SK-N-SH (cell line): Measurements from ENCODE around the gene DDIT3. TPM values are rescaled to one million over a fixed set of nuclear protein-coding genes. Genes with fewer than 3 reads are reported as not detected.

ENCODE experiments used
- CTCF ChIA-PET: fragments of 300-600, 350-600 bp; formaldehyde crosslinking; extraction: SDS; loops from one replicate; lab custom pipeline; 2021; lab: Yijun Ruan, JAX
- POLR2A ChIA-PET: fragments of 350-600 bp; sonication (Branson Sonifier 250); formaldehyde crosslinking; extraction: SDS; loops from one replicate; lab custom pipeline; 2020; ENCODE audit warnings: antibody characterized with exemption, inconsistent platforms; lab: Yijun Ruan, JAX
- DNase-seq: peaks from one replicate; pipeline ENCODE4 v3.0.0; 2012
- H2AFZ ChIP-seq: fragments of 200-600 bp; sonication (generic); 2 replicates; pipeline ENCODE4 v1.8.1; 2016; ENCODE audit warnings: antibody characterized with exemption, mild to moderate bottlenecking, low read depth
- H3F3A ChIP-seq: fragments of 200-600 bp; sonication (generic); replicated peaks from 2 replicates; pipeline ENCODE3; 2016; ENCODE audit warnings: antibody characterized with exemption, mild to moderate bottlenecking; ENCODE audit not compliant: insufficient read depth
- H3K27ac ChIP-seq, 2 experiments: fragments of 200-500 bp in 1 of 2; fragments of 200-600 bp in 1 of 2; sonication (Bioruptor generic) in 1 of 2; sonication (generic), shearing (Covaris generic) in 1 of 2; 2 replicates each; pipeline versions ENCODE4 v1.5.1 to v1.6.1; 2014 to 2016; ENCODE audit warnings: low read depth in 2 of 2, inconsistent platforms in 1 of 2, low read length in 1 of 2, mild to moderate bottlenecking in 1 of 2, mixed read lengths in 1 of 2
- H3K27me3 ChIP-seq: fragments of 200-600 bp; sonication (generic), shearing (Covaris generic); 2 replicates; pipeline ENCODE4 v1.6.1; 2016; ENCODE audit warnings: mixed run types; ENCODE audit not compliant: insufficient read depth
- H3K36me3 ChIP-seq, 2 experiments: fragments of 200-500 bp in 1 of 2; fragments of 200-600 bp in 1 of 2; sonication (Bioruptor generic) in 1 of 2; sonication (generic) in 1 of 2; replicated peaks in 1 of 2; 2 replicates each; pipeline versions ENCODE3 to v1.5.1; 2014 to 2016; ENCODE audit warnings: low read length in 1 of 2, mild to moderate bottlenecking in 1 of 2; ENCODE audit not compliant: insufficient read depth in 2 of 2, control insufficient read depth in 1 of 2
- H3K4me1 ChIP-seq, 2 experiments: fragments of 200-500 bp in 1 of 2; fragments of 200-600 bp in 1 of 2; sonication (Bioruptor generic) in 1 of 2; sonication (generic), shearing (Covaris generic) in 1 of 2; 2 replicates each; pipeline versions ENCODE4 v1.5.1 to v1.6.1; 2014 to 2016; ENCODE audit warnings: low read depth in 1 of 2, low read length in 1 of 2, mixed run types in 1 of 2; ENCODE audit not compliant: insufficient read depth in 2 of 2, control insufficient read depth in 1 of 2
- H3K4me2 ChIP-seq: fragments of 200-600 bp; sonication (generic), shearing (Covaris generic); 2 replicates; pipeline ENCODE4 v1.6.1; 2017; ENCODE audit warnings: mixed run types
- H3K4me3 ChIP-seq, 2 experiments: fragments of 200-500 bp in 1 of 2; fragments of 200-600 bp in 1 of 2; sonication (Bioruptor generic) in 1 of 2; sonication (generic), shearing (Covaris generic) in 1 of 2; 2 replicates each; pipeline versions ENCODE4 v1.5.1 to v1.8.1; 2014 to 2016; ENCODE audit warnings: low read depth in 2 of 2, inconsistent platforms in 1 of 2, low read length in 1 of 2, mild to moderate bottlenecking in 1 of 2, mixed read lengths in 1 of 2, moderate library complexity in 1 of 2
- H3K79me2 ChIP-seq: fragments of 200-600 bp; sonication (generic); 2 replicates; pipeline ENCODE4 v1.8.1; 2017; ENCODE audit warnings: mild to moderate bottlenecking; ENCODE audit not compliant: insufficient read depth
- H3K9ac ChIP-seq: fragments of 200-600 bp; sonication (generic); 2 replicates; pipeline ENCODE4 v1.6.1; 2017; ENCODE audit warnings: mixed run types
- H3K9me2 ChIP-seq: fragments of 200-600 bp; sonication (generic); 2 replicates; pipeline ENCODE4 v1.6.1; 2017; ENCODE audit warnings: mixed run types
- H3K9me3 ChIP-seq: fragments of 200-600 bp; sonication (generic); 2 replicates; pipeline ENCODE4 v1.6.1; 2017; ENCODE audit warnings: mixed run types, mild to moderate bottlenecking, moderate library complexity
- H4K20me1 ChIP-seq: fragments of 200-600 bp; sonication (generic); 2 replicates; pipeline ENCODE4 v1.6.1; 2017; ENCODE audit warnings: mild to moderate bottlenecking, mixed run types; ENCODE audit not compliant: insufficient read depth
- EP300 ChIP-seq, 2 experiments: IDR thresholded peaks; 2 replicates each; pipeline versions ENCODE4 v1.4.0 to v1.6.1; 2012; ENCODE audit warnings: borderline replicate concordance in 1 of 2, low read depth in 1 of 2, low read length in 1 of 2
- FOSL2 ChIP-seq: IDR thresholded peaks from 2 replicates; pipeline ENCODE4 v1.4.0; 2012; ENCODE audit warnings: low read depth, mild to moderate bottlenecking, moderate library complexity, borderline replicate concordance
- FOXJ3 ChIP-seq: sonication (generic); formaldehyde crosslinking; IDR thresholded peaks from 2 replicates; pipeline ENCODE4 v1.5.1; 2020; ENCODE audit warnings: mild to moderate bottlenecking, missing genetic modification reagents
- FOXM1 ChIP-seq: IDR thresholded peaks from 2 replicates; pipeline ENCODE4 v1.4.0; 2012; ENCODE audit warnings: low read depth, mild to moderate bottlenecking
- JUND ChIP-seq: IDR thresholded peaks from 2 replicates; pipeline ENCODE4 v1.4.0; 2012
- MXI1 ChIP-seq: IDR thresholded peaks from 2 replicates; pipeline ENCODE4 v1.6.1; 2012; ENCODE audit warnings: mild to moderate bottlenecking, low read depth, low read length, improper control_type of control experiment
- NFIC ChIP-seq: IDR thresholded peaks from 2 replicates; pipeline ENCODE4 v1.4.0; 2012; ENCODE audit warnings: borderline replicate concordance
- NRF1 ChIP-seq: IDR thresholded peaks from 2 replicates; pipeline ENCODE4 v1.6.1; 2012; ENCODE audit warnings: low read depth, mild to moderate bottlenecking, low read length
- RAD21 ChIP-seq: IDR thresholded peaks from 2 replicates; pipeline ENCODE4 v1.6.1; 2012; ENCODE audit warnings: mild to moderate bottlenecking, low read length
- RCOR1 ChIP-seq: fragments of 150-350 bp; IDR thresholded peaks from 2 replicates; pipeline ENCODE4 v1.6.1; 2017; ENCODE audit warnings: antibody characterized with exemption, low read length
- RFX5 ChIP-seq: IDR thresholded peaks from 2 replicates; pipeline ENCODE4 v1.6.1; 2012; ENCODE audit warnings: mild to moderate bottlenecking, improper control_type of control experiment, low read length
- RXRA ChIP-seq: IDR thresholded peaks from 2 replicates; pipeline ENCODE4 v1.4.0; 2012; ENCODE audit warnings: low read depth, mild to moderate bottlenecking, borderline replicate concordance
- SMC3 ChIP-seq: IDR thresholded peaks from 2 replicates; pipeline ENCODE4 v1.6.1; 2012; ENCODE audit warnings: low read depth, low read length, improper control_type of control experiment
- TAF1 ChIP-seq: IDR thresholded peaks from 2 replicates; pipeline ENCODE4 v1.6.1; 2012; ENCODE audit warnings: low read depth, mild to moderate bottlenecking, low read length, moderate library complexity, borderline replicate concordance
- TCF12 ChIP-seq: IDR thresholded peaks from 2 replicates; pipeline ENCODE4 v1.4.0; 2012
- TEAD4 ChIP-seq: IDR thresholded peaks from 2 replicates; pipeline ENCODE4 v1.4.0; 2012; ENCODE audit warnings: mild to moderate bottlenecking, borderline replicate concordance; ENCODE audit not compliant: insufficient read depth
- YY1 ChIP-seq: IDR thresholded peaks from 2 replicates; pipeline ENCODE4 v1.4.0; 2012; ENCODE audit warnings: low read depth, mild to moderate bottlenecking
- WGBS: methylation state at CpG from one replicate; pipeline ENCODE4 v1.1.6; 2017; ENCODE audit warnings: low lambda C conversion rate; 5-methylcytosine and 5-hydroxymethylcytosine counted together
- polyA plus RNA-seq, 3 experiments: library from polyadenylated mRNA; depleted of rRNA; stranded (reverse); fragments of >200 nt; gene quantifications; 2 replicates each; pipeline ENCODE4 v1.2.3, GENCODE V29; 2012
- TF ChIP-seq, protein P1 (sequence below): IDR thresholded peaks from 2 replicates; pipeline ENCODE4; 2012
- TF ChIP-seq, protein P2 (sequence below): fragments of 150-350 bp; IDR thresholded peaks from 2 replicates; pipeline ENCODE4 v1.6.1; 2017; ENCODE audit warnings: antibody characterized with exemption, low read length, low read depth, borderline replicate concordance

Gene DDIT3
- polyA plus RNA-seq, 1 of the 3 experiments (the other 2 are of a cell fraction): 26.3 TPM

DNA sequence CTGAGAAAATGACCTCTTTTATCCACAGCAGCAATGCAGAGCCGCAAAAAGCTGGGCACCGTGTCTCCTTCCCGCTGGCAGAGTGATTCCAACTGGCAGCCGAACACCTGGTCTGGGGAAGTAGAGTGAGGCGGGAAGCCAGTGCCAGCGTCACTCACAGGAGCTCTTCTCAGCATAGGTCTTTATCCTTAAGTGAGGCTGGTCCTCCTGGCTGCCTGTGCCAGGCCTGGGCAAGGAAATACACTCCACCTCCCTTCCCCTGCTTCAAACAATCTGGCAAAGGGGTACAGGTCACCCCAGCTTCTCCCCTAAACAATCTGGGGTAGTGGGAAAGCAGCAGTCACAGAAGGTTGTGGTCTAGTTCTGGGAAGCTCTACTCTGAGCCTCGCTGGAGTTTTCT, 45.5 kb downstream of the DDIT3 start:
- no peak overlapping the region for H3K27ac ChIP-seq
- no peak overlapping the region for H3K9ac ChIP-seq
- TF ChIP-seq RXRA (no peak), NFIC (no peak), TCF12 (no peak), SMC3 (no peak)
- peaks cover 0 to 10% of the 10 kb centered on the region in 2 experiments; a peak in 3 of 4 replicates for H3K4me1 ChIP-seq
- no peaks in the 10 kb centered on the region for H3K79me2 ChIP-seq
- peaks cover 67% of the 10 kb centered on the region for H3K27me3 ChIP-seq
- ChIA-PET CTCF (interaction anchor here (0.6 to 4.8 kb wide), 10 partner anchors 10 to 211 kb away, joined by 3 to 67 read pairs (median 3); partner anchors contain the start of genes DDIT3, GLI1 and MARS1), POLR2A (interaction anchor here (1.3 kb wide), 1 partner anchor 45 kb away, joined by 6 read pairs; the partner anchor contains the start of gene DDIT3)
- no peak overlapping the region for H3K4me3 ChIP-seq
- no peaks in the 10 kb centered on the region for H4K20me1 ChIP-seq
- H2AFZ ChIP-seq: no peak overlapping the region
- no peaks in the 10 kb centered on the region for H3K9me3 ChIP-seq
- 33% methylated on average over 6 of the region's 7 CpGs for WGBS
- H3K9me2 ChIP-seq: no peaks in the 10 kb centered on the region
- H3F3A ChIP-seq: no peaks in the 10 kb centered on the region
- peak overlapping the region; percentile 82 for H3K4me2 ChIP-seq
- H3K36me3 ChIP-seq: no peaks in the 10 kb centered on the region
- no peak for DNase-seq

DNA sequence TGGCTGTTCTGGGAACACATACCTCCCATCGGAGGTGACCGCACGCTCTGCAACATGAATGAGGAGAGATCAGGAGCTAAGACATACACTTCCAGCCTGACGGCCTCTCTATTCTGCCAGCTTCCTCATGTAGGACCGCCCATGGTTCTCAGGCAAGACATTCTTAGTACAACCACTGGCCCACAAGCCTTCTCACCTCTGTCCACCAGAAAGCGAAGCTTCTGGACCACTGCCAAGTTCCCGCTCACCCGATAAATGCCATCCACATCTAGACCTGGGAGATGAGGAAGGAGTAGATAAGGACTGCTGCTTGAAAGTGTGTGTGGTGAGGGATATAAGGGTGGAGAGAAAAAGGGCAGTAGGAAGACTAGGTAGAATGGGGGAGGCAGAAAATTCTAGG, 45.9 kb downstream of the DDIT3 start:
- Histone ChIP-seq H3K27ac (no peak overlapping the region), H2AFZ (no peak overlapping the region), H3K36me3 (no peaks in the 10 kb centered on the region), H3F3A (no peaks in the 10 kb centered on the region), H3K4me1 (peaks cover 0 to 10% of the 10 kb centered on the region in 2 experiments; a peak in 3 of 4 replicates), H3K9ac (no peak overlapping the region), H3K79me2 (no peaks in the 10 kb centered on the region), H3K4me2 (no peak overlapping the region), H3K4me3 (no peak overlapping the region), H4K20me1 (no peaks in the 10 kb centered on the region), H3K27me3 (peaks cover 71% of the 10 kb centered on the region), H3K9me3 (no peaks in the 10 kb centered on the region), H3K9me2 (no peaks in the 10 kb centered on the region)
- POLR2A ChIA-PET: no interaction called here
- TF ChIP-seq RAD21: no peak
- TF ChIP-seq TAF1: no peak
- no peak for TF ChIP-seq YY1
- no peak for TF ChIP-seq MXI1
- TF ChIP-seq, protein P1, sequence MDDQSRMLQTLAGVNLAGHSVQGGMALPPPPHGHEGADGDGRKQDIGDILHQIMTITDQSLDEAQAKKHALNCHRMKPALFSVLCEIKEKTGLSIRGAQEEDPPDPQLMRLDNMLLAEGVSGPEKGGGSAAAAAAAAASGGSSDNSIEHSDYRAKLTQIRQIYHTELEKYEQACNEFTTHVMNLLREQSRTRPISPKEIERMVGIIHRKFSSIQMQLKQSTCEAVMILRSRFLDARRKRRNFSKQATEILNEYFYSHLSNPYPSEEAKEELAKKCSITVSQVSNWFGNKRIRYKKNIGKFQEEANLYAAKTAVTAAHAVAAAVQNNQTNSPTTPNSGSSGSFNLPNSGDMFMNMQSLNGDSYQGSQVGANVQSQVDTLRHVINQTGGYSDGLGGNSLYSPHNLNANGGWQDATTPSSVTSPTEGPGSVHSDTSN: no peak
- TF ChIP-seq RFX5: no peak
- TF ChIP-seq JUND: no peak
- TF ChIP-seq NRF1: no peak
- no peak for TF ChIP-seq FOSL2
- CTCF ChIA-PET: interaction anchor here (0.9 to 4.8 kb wide), 8 partner anchors 9 to 260 kb away, joined by 3 to 67 read pairs (median 3); partner anchors contain the start of genes GLI1 and MARS1
- no peak for DNase-seq
- 52% methylated on average over 8 of the region's 8 CpGs for WGBS

DNA sequence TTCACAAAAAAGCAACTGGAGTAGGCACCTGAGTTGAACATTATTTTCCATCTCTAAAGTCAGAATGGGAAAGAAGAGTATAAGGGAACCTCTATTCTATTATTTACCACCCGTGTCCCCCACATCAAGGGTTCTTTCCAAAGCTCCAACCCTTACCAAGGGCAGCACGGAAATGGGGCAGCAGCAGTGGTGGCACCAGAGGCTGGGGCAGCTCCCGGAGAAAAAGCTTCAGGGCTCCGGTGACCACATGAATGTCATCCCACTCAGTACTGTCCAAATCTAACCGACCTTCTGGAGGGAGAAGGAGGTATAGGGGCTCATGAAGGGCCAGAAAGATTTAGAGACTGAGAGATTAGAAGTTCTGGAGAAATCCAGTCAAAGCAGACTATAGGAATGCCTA, 46.4 kb downstream of the DDIT3 start:
- Histone ChIP-seq H2AFZ (no peak overlapping the region), H3K27ac (no peak overlapping the region), H3F3A (no peaks in the 10 kb centered on the region), H3K36me3 (no peaks in the 10 kb centered on the region), H3K9me3 (no peaks in the 10 kb centered on the region), H3K4me1 (peaks cover 0 to 10% of the 10 kb centered on the region in 2 experiments; a peak in 3 of 4 replicates), H3K9ac (no peak overlapping the region), H3K79me2 (no peaks in the 10 kb centered on the region), H3K4me3 (no peak overlapping the region), H3K27me3 (peaks cover 76% of the 10 kb centered on the region), H3K9me2 (no peaks in the 10 kb centered on the region), H3K4me2 (no peak overlapping the region), H4K20me1 (no peaks in the 10 kb centered on the region)
- POLR2A ChIA-PET: no interaction called here
- CTCF ChIA-PET: interaction anchor here (0.9 to 4.8 kb wide), 6 partner anchors 13 to 260 kb away, joined by 3 to 67 read pairs (median 4); partner anchors contain the start of genes GLI1 and MARS1
- no peak for DNase-seq
- whole genome bisulfite sequencing: 41% methylated on average over 5 of the region's 5 CpGs
- TF ChIP-seq EP300 (IDR thresholded peaks at IDR 0.05; ENCODE audit: borderline replicate concordance in 1 of 2, low read depth in 1 of 2, low read length in 1 of 2) (no peak), FOXJ3 (CRISPR knock-in tag) (no peak), NRF1 (no peak), TEAD4 (no peak), FOSL2 (no peak), RCOR1 (no peak), FOXM1 (no peak), YY1 (no peak)
- TF ChIP-seq, protein P2, sequence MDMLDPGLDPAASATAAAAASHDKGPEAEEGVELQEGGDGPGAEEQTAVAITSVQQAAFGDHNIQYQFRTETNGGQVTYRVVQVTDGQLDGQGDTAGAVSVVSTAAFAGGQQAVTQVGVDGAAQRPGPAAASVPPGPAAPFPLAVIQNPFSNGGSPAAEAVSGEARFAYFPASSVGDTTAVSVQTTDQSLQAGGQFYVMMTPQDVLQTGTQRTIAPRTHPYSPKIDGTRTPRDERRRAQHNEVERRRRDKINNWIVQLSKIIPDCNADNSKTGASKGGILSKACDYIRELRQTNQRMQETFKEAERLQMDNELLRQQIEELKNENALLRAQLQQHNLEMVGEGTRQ: no peak
